Hepatocyte (in vitro differentiated cells): ENCODE results near the gene PTRHD1. TPM values are rescaled to one million over a fixed set of nuclear protein-coding genes. Genes with fewer than 3 reads are reported as not detected.

Experiments used
- DNase-seq: peaks from one replicate; pipeline ENCODE4 v3.0.0-alpha.2; 2016; ENCODE audit warnings: low spot score
- H2AFZ ChIP-seq: fragments of 200-600 bp; sonication (generic); 2 replicates; pipeline ENCODE4 v1.6.0; 2016; ENCODE audit warnings: antibody characterized with exemption, mild to moderate bottlenecking
- H3K27ac ChIP-seq: fragments of 200-600 bp; sonication (generic); 2 replicates; pipeline ENCODE4 v1.5.1; 2016; ENCODE audit warnings: mild to moderate bottlenecking
- H3K27me3 ChIP-seq: fragments of 200-600 bp; sonication (generic); 2 replicates; pipeline ENCODE4 v1.6.1; 2016
- H3K36me3 ChIP-seq: fragments of 200-600 bp; sonication (generic); replicated peaks from 2 replicates; pipeline ENCODE4 v1.5.1; 2016; ENCODE audit warnings: low read depth; ENCODE audit not compliant: insufficient read depth
- H3K4me1 ChIP-seq: fragments of 200-600 bp; sonication (generic); 2 replicates; pipeline ENCODE4 v1.5.1; 2016; ENCODE audit warnings: mild to moderate bottlenecking, moderate library complexity; ENCODE audit not compliant: insufficient read depth
- H3K4me2 ChIP-seq: fragments of 200-600 bp; sonication (generic); 2 replicates; pipeline ENCODE4 v1.6.0; 2016
- H3K4me3 ChIP-seq: fragments of 200-600 bp; sonication (generic); 2 replicates; pipeline ENCODE4 v1.5.1; 2016; ENCODE audit warnings: mild to moderate bottlenecking
- H3K79me2 ChIP-seq: fragments of 200-600 bp; sonication (generic); 2 replicates; pipeline ENCODE4 v1.6.0; 2017; ENCODE audit warnings: mild to moderate bottlenecking
- H3K9me2 ChIP-seq: fragments of 200-600 bp; sonication (generic); replicated peaks from 2 replicates; pipeline ENCODE4 v1.6.0; 2017; ENCODE audit warnings: mild to moderate bottlenecking; ENCODE audit not compliant: insufficient read depth
- H3K9me3 ChIP-seq: fragments of 200-600 bp; sonication (generic); 2 replicates; pipeline ENCODE4 v1.5.1; 2016; ENCODE audit warnings: low read depth, mild to moderate bottlenecking
- H4K20me1 ChIP-seq: fragments of 200-600 bp; sonication (generic); 2 replicates; pipeline ENCODE4 v1.6.0; 2016; ENCODE audit warnings: mild to moderate bottlenecking; ENCODE audit not compliant: insufficient read depth, poor library complexity, severe bottlenecking
- EZH2 ChIP-seq: fragments of 200-600 bp; sonication (generic); IDR thresholded peaks from 2 replicates; pipeline ENCODE4 v1.6.1; 2016; ENCODE audit warnings: antibody characterized with exemption, mild to moderate bottlenecking, borderline replicate concordance
- EZH2phosphoT487 ChIP-seq: fragments of 200-600 bp; sonication (generic); IDR thresholded peaks from one replicate; pipeline ENCODE4 v1.6.1; 2018; ENCODE audit warnings: antibody characterized with exemption, mild to moderate bottlenecking, low read depth, moderate library complexity; ENCODE audit not compliant: unreplicated experiment, severe bottlenecking
- WGBS: methylation state at CpG from one replicate; pipeline ENCODE4 v1.1.6; 2016; ENCODE audit warnings: low lambda C conversion rate; ENCODE audit errors: missing lambda C conversion rate; 5-methylcytosine and 5-hydroxymethylcytosine counted together
- polyA plus RNA-seq: library from polyadenylated mRNA; unstranded; fragments of >200 nt; fragmentation: Nextera tagmentation; extraction: Ambion mirVana; gene quantifications from 2 replicates; pipeline ENCODE4 v1.2.1, GENCODE V29; 2016
- total RNA-seq: library from RNA; depleted of rRNA; stranded (reverse); fragments of >200 nt; gene quantifications from 2 replicates; pipeline ENCODE4 v1.2.3, GENCODE V29; 2014
- TF ChIP-seq, protein P1 (sequence below): fragments of 200-600 bp; sonication (generic); IDR thresholded peaks from 2 replicates; pipeline ENCODE4 v1.5.1; 2016; ENCODE audit warnings: antibody characterized with exemption, mild to moderate bottlenecking; ENCODE audit not compliant: poor library complexity

The PTRHD1 gene
- total and polyA plus RNA-seq, 2 experiments from 2014 or later: 47.8 to 61.1 TPM

DNA sequence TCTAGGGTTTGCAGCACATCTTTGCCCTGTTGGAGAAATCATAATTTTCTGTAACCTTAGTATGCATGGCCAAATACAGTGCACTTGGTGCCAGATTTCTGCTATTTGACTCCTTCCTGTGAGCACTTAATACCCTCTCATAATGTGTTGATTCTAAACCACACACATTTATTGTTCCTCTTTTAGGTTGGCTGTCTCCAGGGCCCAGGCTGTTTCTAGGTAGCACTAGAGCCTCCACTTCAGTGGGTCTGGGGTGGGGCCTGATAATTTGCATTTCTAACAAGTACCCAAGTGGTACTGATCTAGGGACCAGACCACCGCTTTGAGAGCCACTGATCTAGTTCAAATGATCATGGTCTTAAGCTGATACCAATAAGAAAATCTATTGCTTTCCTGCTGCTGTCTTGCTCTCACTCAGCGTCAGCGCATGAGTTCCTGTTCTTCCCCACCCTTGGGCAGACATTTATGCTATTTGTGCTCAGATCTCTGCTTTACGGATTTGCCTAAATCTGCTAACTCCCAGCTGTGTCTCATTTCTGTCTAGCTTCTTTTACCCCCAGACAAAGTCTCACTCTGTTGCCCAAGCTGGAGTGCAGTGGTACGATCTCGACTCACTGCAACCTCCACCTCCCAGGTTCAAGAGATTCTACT is 7.4 kb downstream of the PTRHD1 start:
- Histone ChIP-seq H2AFZ (no peak overlapping the region), H3K79me2 (no peaks in the 10 kb centered on the region), H3K9me3 (no peaks in the 10 kb centered on the region), H3K4me3 (no peak overlapping the region), H3K9me2 (no peaks in the 10 kb centered on the region), H3K27ac (no peak overlapping the region), H3K27me3 (no peaks in the 10 kb centered on the region), H4K20me1 (no peaks in the 10 kb centered on the region), H3K36me3 (no peaks in the 10 kb centered on the region), H3K4me1 (no peaks in the 10 kb centered on the region), H3K4me2 (no peak overlapping the region)
- TF ChIP-seq, protein P1, sequence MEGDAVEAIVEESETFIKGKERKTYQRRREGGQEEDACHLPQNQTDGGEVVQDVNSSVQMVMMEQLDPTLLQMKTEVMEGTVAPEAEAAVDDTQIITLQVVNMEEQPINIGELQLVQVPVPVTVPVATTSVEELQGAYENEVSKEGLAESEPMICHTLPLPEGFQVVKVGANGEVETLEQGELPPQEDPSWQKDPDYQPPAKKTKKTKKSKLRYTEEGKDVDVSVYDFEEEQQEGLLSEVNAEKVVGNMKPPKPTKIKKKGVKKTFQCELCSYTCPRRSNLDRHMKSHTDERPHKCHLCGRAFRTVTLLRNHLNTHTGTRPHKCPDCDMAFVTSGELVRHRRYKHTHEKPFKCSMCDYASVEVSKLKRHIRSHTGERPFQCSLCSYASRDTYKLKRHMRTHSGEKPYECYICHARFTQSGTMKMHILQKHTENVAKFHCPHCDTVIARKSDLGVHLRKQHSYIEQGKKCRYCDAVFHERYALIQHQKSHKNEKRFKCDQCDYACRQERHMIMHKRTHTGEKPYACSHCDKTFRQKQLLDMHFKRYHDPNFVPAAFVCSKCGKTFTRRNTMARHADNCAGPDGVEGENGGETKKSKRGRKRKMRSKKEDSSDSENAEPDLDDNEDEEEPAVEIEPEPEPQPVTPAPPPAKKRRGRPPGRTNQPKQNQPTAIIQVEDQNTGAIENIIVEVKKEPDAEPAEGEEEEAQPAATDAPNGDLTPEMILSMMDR: no peak
- TF ChIP-seq EZH2: no peak
- no peak for TF ChIP-seq EZH2phosphoT487
- DNase-seq: no peak
- WGBS: 90% methylated on average over 6 of the region's 6 CpGs

- no peaks in the 10 kb centered on the region for H3K36me3 ChIP-seq
- no peak overlapping the region for H3K4me3 ChIP-seq
- no peaks in the 10 kb centered on the region for H3K9me2 ChIP-seq
- H3K4me1 ChIP-seq: peaks cover 4% of the 10 kb centered on the region
- no peaks in the 10 kb centered on the region for H3K79me2 ChIP-seq
- H2AFZ ChIP-seq: no peak overlapping the region
- 87% methylated on average over 3 of the region's 3 CpGs for WGBS
- H3K27ac ChIP-seq: no peak overlapping the region
- TF ChIP-seq, protein P1: no peak
- no peak for TF ChIP-seq EZH2
- no peak for TF ChIP-seq EZH2phosphoT487
- H4K20me1 ChIP-seq: no peaks in the 10 kb centered on the region
- no peak overlapping the region for H3K4me2 ChIP-seq
- DNase-seq: no peak
- no peaks in the 10 kb centered on the region for H3K27me3 ChIP-seq
- H3K9me3 ChIP-seq: no peaks in the 10 kb centered on the region
Measured at GRCh38 chr2:24783641-24784040, 9.6 kb downstream of the PTRHD1 start.

GRCh38 chr2:24779116-24779515 is 14.1 kb downstream of the PTRHD1 start:
- WGBS: 76% methylated on average over 2 of the region's 2 CpGs
- no peaks in the 10 kb centered on the region for H3K79me2 ChIP-seq
- no peak for TF ChIP-seq EZH2phosphoT487
- no peak for TF ChIP-seq EZH2
- TF ChIP-seq, protein P1: no peak
- H3K4me1 ChIP-seq: peaks cover 7% of the 10 kb centered on the region
- no peaks in the 10 kb centered on the region for H3K27me3 ChIP-seq
- no peaks in the 10 kb centered on the region for H3K9me3 ChIP-seq
- peak overlapping the region; percentile 41 for H2AFZ ChIP-seq
- H3K9me2 ChIP-seq: no peaks in the 10 kb centered on the region
- peak overlapping the region; percentile 87 for H3K27ac ChIP-seq
- no peaks in the 10 kb centered on the region for H3K36me3 ChIP-seq
- H4K20me1 ChIP-seq: no peaks in the 10 kb centered on the region
- H3K4me3 ChIP-seq: no peak overlapping the region
- H3K4me2 ChIP-seq: no peak overlapping the region
- DNase-seq: peak; percentile 30
